HepG2 (cell line): ENCODE results near the gene CISH. TPM values are rescaled to one million over a fixed set of nuclear protein-coding genes. Genes with fewer than 3 reads are reported as not detected.

Experiments
- ARNT ChIP-seq: fragments of 450-650 bp; IDR thresholded peaks from 2 replicates; pipeline ENCODE4 v1.6.1; 2017
- CBFB ChIP-seq: sonication (generic); formaldehyde crosslinking; IDR thresholded peaks from 2 replicates; pipeline ENCODE4 v1.4.0; 2020; ENCODE audit warnings: missing genetic modification reagents
- DPF2 ChIP-seq: sonication (generic); formaldehyde crosslinking; IDR thresholded peaks from 2 replicates; pipeline ENCODE4 v1.4.0; 2020; ENCODE audit warnings: mild to moderate bottlenecking, low read depth, missing genetic modification reagents, borderline replicate concordance
- GPN1 ChIP-seq: sonication (generic); formaldehyde crosslinking; IDR thresholded peaks from 2 replicates; pipeline ENCODE4 v1.5.1; 2020; ENCODE audit warnings: missing genetic modification reagents, borderline replicate concordance
- HCFC1 ChIP-seq: fragments of 150-350 bp; IDR thresholded peaks from 2 replicates; pipeline ENCODE4 v1.6.1; 2014; ENCODE audit warnings: low read depth, low read length
- HOXD1 ChIP-seq: sonication (generic); formaldehyde crosslinking; IDR thresholded peaks from 2 replicates; pipeline ENCODE4 v1.5.0; 2020; ENCODE audit warnings: missing genetic modification reagents
- MAFG ChIP-seq: sonication (generic); formaldehyde crosslinking; IDR thresholded peaks from 2 replicates; pipeline ENCODE4 v1.5.1; 2020; ENCODE audit warnings: mild to moderate bottlenecking, missing genetic modification reagents
- MYNN ChIP-seq: sonication (generic); formaldehyde crosslinking; IDR thresholded peaks from 2 replicates; pipeline ENCODE4 v1.4.0; 2020; ENCODE audit warnings: mild to moderate bottlenecking, low read depth, missing genetic modification reagents
- NFE2 ChIP-seq: sonication (generic); formaldehyde crosslinking; IDR thresholded peaks from 2 replicates; pipeline ENCODE4 v1.4.0; 2020; ENCODE audit warnings: missing genetic modification reagents
- NFE2L1 ChIP-seq: sonication (generic); formaldehyde crosslinking; IDR thresholded peaks from 2 replicates; pipeline ENCODE4 v1.4.0; 2020; ENCODE audit warnings: missing genetic modification reagents, mild to moderate bottlenecking, borderline replicate concordance
- TBX3 ChIP-seq: fragments of 450-650 bp; IDR thresholded peaks from 2 replicates; pipeline ENCODE4 v1.6.1; 2017; ENCODE audit warnings: antibody characterized with exemption, mild to moderate bottlenecking, inconsistent platforms, borderline replicate concordance
- ZNF350 ChIP-seq: sonication (generic); formaldehyde crosslinking; IDR thresholded peaks from 2 replicates; pipeline ENCODE4 v1.4.0; 2020; ENCODE audit warnings: mild to moderate bottlenecking, low read depth, missing genetic modification reagents, borderline replicate concordance
- ZNF567 ChIP-seq: sonication (generic); formaldehyde crosslinking; IDR thresholded peaks from 2 replicates; pipeline ENCODE4 v1.8.1; 2023; ENCODE audit warnings: mild to moderate bottlenecking, missing genetic modification reagents, borderline replicate concordance
- ZNF570 ChIP-seq: sonication (generic); formaldehyde crosslinking; IDR thresholded peaks from 2 replicates; pipeline ENCODE4 v1.4.0; 2020; ENCODE audit warnings: mild to moderate bottlenecking, missing genetic modification reagents, borderline replicate concordance
- ZNF781 ChIP-seq: sonication (generic); formaldehyde crosslinking; IDR thresholded peaks from 2 replicates; pipeline ENCODE4 v1.5.1; 2020; ENCODE audit warnings: borderline replicate concordance, mild to moderate bottlenecking, missing genetic modification reagents; ENCODE audit errors: not compliant biosample characterization
- ZNF878 ChIP-seq: sonication (generic); formaldehyde crosslinking; IDR thresholded peaks from 2 replicates; pipeline ENCODE4 v1.8.1; 2023; ENCODE audit warnings: mild to moderate bottlenecking, missing genetic modification reagents, moderate library complexity
- polyA plus RNA-seq, 8 experiments: library from polyadenylated mRNA; depleted of rRNA in 3 of 8; stranded (reverse) in 7 of 8; unstranded in 1 of 8; fragments of >200 nt; fragmentation: Illumina TruSeq in 4 of 8; extraction: Trizol in 4 of 8; gene quantifications; 2 replicates each; pipeline versions ENCODE4 v1.2.1 to v1.2.3, GENCODE V29; 2011 to 2016; ENCODE audit warnings: low read depth in 4 of 8, missing spikeins in 1 of 8, mixed read lengths in 1 of 8; ENCODE audit not compliant: insufficient read depth in 1 of 8
- total RNA-seq, 5 experiments: library from RNA; depleted of rRNA; stranded (reverse); fragments of >200 nt; fragmentation: Illumina TruSeq; extraction: Trizol; gene quantifications; 2 replicates each; pipeline ENCODE4 v1.2.3, GENCODE V29; 2016; ENCODE audit warnings: low read depth in 1 of 5
- TF ChIP-seq, protein P1 (sequence below): sonication (generic); formaldehyde crosslinking; IDR thresholded peaks from 2 replicates; pipeline ENCODE4 v1.5.1; 2020; ENCODE audit warnings: mild to moderate bottlenecking, missing genetic modification reagents, borderline replicate concordance
- TF ChIP-seq, protein P2 (sequence below): sonication (generic); formaldehyde crosslinking; IDR thresholded peaks from 2 replicates; pipeline ENCODE4 v1.9.0; 2022; ENCODE audit warnings: missing genetic modification reagents, mild to moderate bottlenecking, borderline replicate concordance

The CISH gene
- total and polyA plus RNA-seq, 2 of the 13 experiments (the other 11 are each of a cell fraction or from before 2014, with no cell fraction given): 0.91 to 1.5 TPM

DNA sequence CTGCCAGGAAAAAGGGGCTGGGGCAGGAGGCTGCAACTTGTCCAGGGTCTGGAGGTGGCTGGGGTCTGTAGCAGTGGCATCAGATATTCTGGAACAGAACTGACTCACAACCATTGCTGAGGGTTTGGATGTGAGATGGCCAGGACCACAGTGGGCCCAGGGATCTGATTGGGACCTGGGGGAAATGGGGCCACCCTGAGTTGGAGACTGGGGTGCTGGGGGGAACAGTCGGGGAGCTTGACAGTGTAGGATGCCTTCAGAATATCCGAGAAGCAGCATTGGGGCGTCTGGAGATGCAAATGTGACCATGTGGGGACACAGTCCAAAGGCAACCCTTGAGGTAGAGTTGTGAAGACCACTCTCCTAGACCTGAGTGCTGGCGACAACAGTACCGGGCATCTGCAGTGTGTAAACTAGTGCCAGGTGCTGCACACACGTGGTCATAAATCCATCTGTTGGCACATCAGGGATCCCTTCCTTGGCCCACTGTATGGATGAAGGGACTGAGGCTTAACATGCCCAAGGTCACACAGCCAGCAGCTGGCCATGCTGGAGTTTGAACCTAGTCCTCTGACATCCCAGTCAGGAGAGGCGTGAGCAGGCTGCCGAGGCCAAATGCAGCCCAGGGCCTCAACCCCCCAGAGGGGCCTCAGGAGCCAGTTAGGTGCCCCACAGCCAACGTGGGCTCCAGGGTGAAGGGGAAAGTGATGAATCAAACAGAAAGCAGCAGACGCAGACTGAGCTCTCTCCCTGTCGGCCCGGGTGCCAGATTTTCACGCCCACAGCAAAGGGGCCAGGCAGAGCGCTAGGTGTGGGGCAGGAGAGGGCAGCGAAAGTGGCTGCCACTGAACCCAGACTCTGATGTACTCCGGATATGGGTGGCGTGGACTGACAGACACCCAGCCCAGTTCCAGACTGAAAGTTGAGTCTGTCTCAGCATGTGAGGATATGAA lies 23.5 kb downstream of the CISH start (continued):
- TF ChIP-seq ZNF570 (CRISPR knock-in tag) (no peak), CBFB (CRISPR knock-in tag) (no peak), ZNF878 (no peak), ARNT (no peak), ZNF350 (0 out of 2 replicates have a peak, but pooled peaks have one; percentile 29), DPF2 (CRISPR knock-in tag) (peak; percentile 61; the same call in 1 of the 2 replicates), NFE2 (CRISPR knock-in tag) (no peak), HCFC1 (no peak), MYNN (CRISPR knock-in tag) (no peak), MAFG (CRISPR knock-in tag) (no peak), GPN1 (CRISPR knock-in tag) (no peak), NFE2L1 (no peak), TBX3 (no peak), ZNF781 (CRISPR knock-in tag) (no peak), HOXD1 (no peak), ZNF567 (no peak)
- TF ChIP-seq, protein P1, sequence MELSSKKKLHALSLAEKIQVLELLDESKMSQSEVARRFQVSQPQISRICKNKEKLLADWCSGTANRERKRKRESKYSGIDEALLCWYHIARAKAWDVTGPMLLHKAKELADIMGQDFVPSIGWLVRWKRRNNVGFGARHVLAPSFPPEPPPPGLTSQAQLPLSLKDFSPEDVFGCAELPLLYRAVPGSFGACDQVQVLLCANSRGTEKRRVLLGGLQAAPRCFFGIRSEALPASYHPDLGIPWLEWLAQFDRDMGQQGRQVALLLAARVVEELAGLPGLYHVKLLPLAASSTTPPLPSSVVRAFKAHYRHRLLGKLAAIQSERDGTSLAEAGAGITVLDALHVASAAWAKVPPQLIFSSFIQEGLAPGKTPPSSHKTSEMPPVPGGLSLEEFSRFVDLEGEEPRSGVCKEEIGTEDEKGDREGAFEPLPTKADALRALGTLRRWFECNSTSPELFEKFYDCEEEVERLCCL (CRISPR knock-in tag): no peak
- TF ChIP-seq, protein P2, sequence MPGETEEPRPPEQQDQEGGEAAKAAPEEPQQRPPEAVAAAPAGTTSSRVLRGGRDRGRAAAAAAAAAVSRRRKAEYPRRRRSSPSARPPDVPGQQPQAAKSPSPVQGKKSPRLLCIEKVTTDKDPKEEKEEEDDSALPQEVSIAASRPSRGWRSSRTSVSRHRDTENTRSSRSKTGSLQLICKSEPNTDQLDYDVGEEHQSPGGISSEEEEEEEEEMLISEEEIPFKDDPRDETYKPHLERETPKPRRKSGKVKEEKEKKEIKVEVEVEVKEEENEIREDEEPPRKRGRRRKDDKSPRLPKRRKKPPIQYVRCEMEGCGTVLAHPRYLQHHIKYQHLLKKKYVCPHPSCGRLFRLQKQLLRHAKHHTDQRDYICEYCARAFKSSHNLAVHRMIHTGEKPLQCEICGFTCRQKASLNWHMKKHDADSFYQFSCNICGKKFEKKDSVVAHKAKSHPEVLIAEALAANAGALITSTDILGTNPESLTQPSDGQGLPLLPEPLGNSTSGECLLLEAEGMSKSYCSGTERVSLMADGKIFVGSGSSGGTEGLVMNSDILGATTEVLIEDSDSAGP: peak; percentile 89
